ENCODE data around the gene SEM1. TPM values are rescaled to one million over a fixed set of nuclear protein-coding genes. Genes with fewer than 3 reads are reported as not detected.
"Not testable (repeated sequence)": the region's sequence is repeated elsewhere in the genome, so short reads cannot be mapped to it uniquely, and the experiment has no call there.

The SEM1 gene
- total RNA-seq, 4 donors from 2014 or later = 18.6 to 66.0 (median 20.9) TPM

GRCh38 chr7:96664793-96665192 is 44.9 kb downstream of the SEM1 start:
- H3K27me3 ChIP-seq = no peaks in the 10 kb centered on the region
- H3K4me3 ChIP-seq = no peak overlapping the region
- in situ Hi-C loops (cut with MboI; ENCODE audit: low sequenced_read_pairs in 4 of 4) (no loop called here), intact Hi-C loops (cut with DNase I; ENCODE audit: low total_unique reads) (no loop called here)
- H3K36me3 ChIP-seq = peaks cover 0 to 21% of the 10 kb centered on the region in 2 donors
- H3K27ac ChIP-seq = no peak overlapping the region
- no peaks in the 10 kb centered on the region for H3K4me1 ChIP-seq
- no peak for DNase-seq
- TF ChIP-seq CTCF (IDR thresholded peaks at IDR 0.05 in 4 of 5, conservative IDR thresholded peaks at IDR 0.05 in 1 of 5) (no peak), POLR2A (IDR thresholded peaks at IDR 0.05) (no peak)
- no peaks in the 10 kb centered on the region for H3K9me3 ChIP-seq
- ATAC-seq = no peak

GRCh38 chr7:96663871-96664445 is 45.7 kb downstream of the SEM1 start:
- intact Hi-C loops (cut with DNase I; ENCODE audit: low total_unique reads) (no loop called here), in situ Hi-C loops (cut with MboI; ENCODE audit: low sequenced_read_pairs in 4 of 4) (no loop called here)
- peaks cover 0 to 21% of the 10 kb centered on the region in 2 donors for H3K36me3 ChIP-seq
- no peaks in the 10 kb centered on the region for H3K27me3 ChIP-seq
- TF ChIP-seq POLR2A (IDR thresholded peaks at IDR 0.05) (no peak), CTCF (IDR thresholded peaks at IDR 0.05 in 4 of 5, conservative IDR thresholded peaks at IDR 0.05 in 1 of 5) (no peak)
- no peak overlapping the region for H3K4me3 ChIP-seq
- DNase-seq = no peak
- H3K4me1 ChIP-seq = no peaks in the 10 kb centered on the region
- ATAC-seq = no peak
- no peaks in the 10 kb centered on the region for H3K9me3 ChIP-seq
- H3K27ac ChIP-seq = no peak overlapping the region

- no peak overlapping the region for H3K4me3 ChIP-seq
- no peaks in the 10 kb centered on the region for H3K4me1 ChIP-seq
- intact Hi-C loops (cut with DNase I; ENCODE audit: low total_unique reads) (no loop called here), in situ Hi-C loops (cut with MboI; ENCODE audit: low sequenced_read_pairs in 4 of 4) (no loop called here)
- peaks cover 0 to 20% of the 10 kb centered on the region in 2 donors for H3K36me3 ChIP-seq
- ATAC-seq (no peak), DNase-seq (no peak)
- no peak overlapping the region for H3K27ac ChIP-seq
- TF ChIP-seq CTCF (IDR thresholded peaks at IDR 0.05 in 4 of 5, conservative IDR thresholded peaks at IDR 0.05 in 1 of 5) (no peak), POLR2A (IDR thresholded peaks at IDR 0.05) (no peak)
- H3K9me3 ChIP-seq = no peaks in the 10 kb centered on the region
- H3K27me3 ChIP-seq = no peaks in the 10 kb centered on the region
Observed at GRCh38 chr7:96663457-96663856, 46.2 kb downstream of the SEM1 start.

- H3K9me3 ChIP-seq; H3K27ac ChIP-seq; ATAC-seq; in situ Hi-C loops (cut with MboI; ENCODE audit: low sequenced_read_pairs in 4 of 4); intact Hi-C loops (cut with DNase I; ENCODE audit: low total_unique reads); DNase-seq; H3K27me3 ChIP-seq; H3K4me3 ChIP-seq; H3K36me3 ChIP-seq; H3K4me1 ChIP-seq: not testable (repeated sequence)
Observed at GRCh38 chr7:96662151-96662550, 47.5 kb downstream of the SEM1 start.

GRCh38 chr7:96658022-96658412 is 51.6 kb downstream of the SEM1 start:
- no peak for ATAC-seq

More at GRCh38 chr7:96658022-96658412, 51.6 kb downstream of the SEM1 start:
- intact Hi-C loops (cut with DNase I; ENCODE audit: low total_unique reads) (no loop called here), in situ Hi-C loops (cut with MboI; ENCODE audit: low sequenced_read_pairs in 4 of 4) (no loop called here)
- no peaks in the 10 kb centered on the region for H3K4me1 ChIP-seq
- no peak for TF ChIP-seq POLR2A (IDR thresholded peaks at IDR 0.05)
- TF ChIP-seq CTCF (IDR thresholded peaks at IDR 0.05 in 4 of 5, conservative IDR thresholded peaks at IDR 0.05 in 1 of 5) = no peak
- H3K36me3 ChIP-seq = no peaks in the 10 kb centered on the region
- no peaks in the 10 kb centered on the region for H3K9me3 ChIP-seq
- no peaks in the 10 kb centered on the region for H3K27me3 ChIP-seq
- DNase-seq = no peak
- H3K4me3 ChIP-seq = no peak overlapping the region
- H3K27ac ChIP-seq = no peak overlapping the region
